HEK293 (cell line): ENCODE results near the gene PROSER2.

ENCODE experiments used
- CTCF ChIA-PET: fragments of 350-600 bp; formaldehyde crosslinking; extraction: SDS; loops from one replicate; lab custom pipeline; 2021; ENCODE audit warnings: antibody characterized with exemption; lab: Yijun Ruan, JAX
- POLR2A ChIA-PET: fragments of 300-600 bp; formaldehyde crosslinking; extraction: SDS; loops from one replicate; lab custom pipeline; 2020; ENCODE audit warnings: antibody characterized with exemption, inconsistent platforms; lab: Yijun Ruan, JAX
- H3K27ac ChIP-seq: fragments of 200-500 bp; sonication (Bioruptor generic); 2 replicates; pipeline ENCODE4 v1.5.1; 2014; ENCODE audit warnings: low read depth, low read length, control low read depth, inconsistent platforms; ENCODE audit errors: extremely low read depth
- H3K36me3 ChIP-seq, 2 experiments: fragments of 200-500 bp in 1 of 2; sonication (Bioruptor generic) in 1 of 2; 1 replicate in 1 of 2; 2 replicates in 1 of 2; pipeline ENCODE4 v1.5.1; 2014 to 2017; ENCODE audit warnings: inconsistent platforms in 2 of 2, low read length in 2 of 2; ENCODE audit not compliant: control insufficient read depth in 2 of 2, insufficient read depth in 1 of 2
- H3K4me1 ChIP-seq: fragments of 200-500 bp; sonication (Bioruptor generic); 2 replicates; pipeline ENCODE4 v1.5.1; 2014; ENCODE audit warnings: mild to moderate bottlenecking, low read length, inconsistent platforms; ENCODE audit not compliant: control insufficient read depth, insufficient read depth
- H3K4me3 ChIP-seq: 2 replicates; pipeline ENCODE4 v1.5.1; 2011; ENCODE audit warnings: low read depth, mild to moderate bottlenecking, control low read depth, low read length, moderate library complexity
- H3K9me3 ChIP-seq: fragments of 200-500 bp; sonication (Bioruptor generic); 2 replicates; pipeline ENCODE4 v1.5.1; 2014; ENCODE audit warnings: low read depth, low read length, inconsistent platforms; ENCODE audit not compliant: control insufficient read depth, insufficient read depth
- EGR2 ChIP-seq: fragments of 450-650 bp; formaldehyde crosslinking; IDR thresholded peaks from 2 replicates; pipeline ENCODE4 v1.5.1; 2016; ENCODE audit warnings: low read depth, missing biosample characterization, missing genetic modification characterization
- PRDM2 ChIP-seq: fragments of 450-650 bp; formaldehyde crosslinking; IDR thresholded peaks from 2 replicates; pipeline ENCODE4 v1.5.1; 2016; ENCODE audit warnings: missing biosample characterization, missing genetic modification characterization, borderline replicate concordance
- ZIC2 ChIP-seq: fragments of 450-650 bp; formaldehyde crosslinking; IDR thresholded peaks from 2 replicates; pipeline ENCODE4 v1.5.1; 2016; ENCODE audit warnings: missing biosample characterization, missing genetic modification characterization
- ZNF530 ChIP-seq: fragments of 450-650 bp; formaldehyde crosslinking; IDR thresholded peaks from 2 replicates; pipeline ENCODE4 v1.5.1; 2016; ENCODE audit warnings: low read depth, missing biosample characterization, missing genetic modification characterization
- ZNF548 ChIP-seq: fragments of 450-650 bp; formaldehyde crosslinking; IDR thresholded peaks from 2 replicates; pipeline ENCODE4 v1.5.1; 2016; ENCODE audit warnings: missing biosample characterization, missing genetic modification characterization
- ZNF580 ChIP-seq: fragments of 450-650 bp; formaldehyde crosslinking; IDR thresholded peaks from 2 replicates; pipeline ENCODE4 v1.5.1; 2016; ENCODE audit warnings: missing biosample characterization, missing genetic modification characterization
- ZNF596 ChIP-seq: fragments of 450-650 bp; IDR thresholded peaks from 2 replicates; pipeline ENCODE4 v1.5.0; 2018; ENCODE audit warnings: missing biosample characterization, mild to moderate bottlenecking, missing genetic modification characterization, moderate library complexity
- ZSCAN18 ChIP-seq: fragments of 450-650 bp; formaldehyde crosslinking; IDR thresholded peaks from 2 replicates; pipeline ENCODE4 v1.5.1; 2016; ENCODE audit warnings: missing biosample characterization, missing genetic modification characterization
- TF ChIP-seq, protein P1 (sequence below): sonication (generic); formaldehyde crosslinking; IDR thresholded peaks from 2 replicates; pipeline ENCODE4 v1.8.1; 2022; ENCODE audit warnings: mild to moderate bottlenecking, moderate library complexity, missing genetic modification reagents

PROSER2 gene

GRCh38 chr10:11881030-11881476 lies 57.9 kb downstream of the PROSER2 start (continued):
- no peak for TF ChIP-seq PRDM2 (tag by site-specific recombination)
- TF ChIP-seq, protein P1, sequence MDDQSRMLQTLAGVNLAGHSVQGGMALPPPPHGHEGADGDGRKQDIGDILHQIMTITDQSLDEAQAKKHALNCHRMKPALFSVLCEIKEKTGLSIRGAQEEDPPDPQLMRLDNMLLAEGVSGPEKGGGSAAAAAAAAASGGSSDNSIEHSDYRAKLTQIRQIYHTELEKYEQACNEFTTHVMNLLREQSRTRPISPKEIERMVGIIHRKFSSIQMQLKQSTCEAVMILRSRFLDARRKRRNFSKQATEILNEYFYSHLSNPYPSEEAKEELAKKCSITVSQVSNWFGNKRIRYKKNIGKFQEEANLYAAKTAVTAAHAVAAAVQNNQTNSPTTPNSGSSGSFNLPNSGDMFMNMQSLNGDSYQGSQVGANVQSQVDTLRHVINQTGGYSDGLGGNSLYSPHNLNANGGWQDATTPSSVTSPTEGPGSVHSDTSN = no peak
- peak; percentile 45; the same call in 1 of the 2 replicates for TF ChIP-seq ZIC2 (tag by site-specific recombination)

DNA sequence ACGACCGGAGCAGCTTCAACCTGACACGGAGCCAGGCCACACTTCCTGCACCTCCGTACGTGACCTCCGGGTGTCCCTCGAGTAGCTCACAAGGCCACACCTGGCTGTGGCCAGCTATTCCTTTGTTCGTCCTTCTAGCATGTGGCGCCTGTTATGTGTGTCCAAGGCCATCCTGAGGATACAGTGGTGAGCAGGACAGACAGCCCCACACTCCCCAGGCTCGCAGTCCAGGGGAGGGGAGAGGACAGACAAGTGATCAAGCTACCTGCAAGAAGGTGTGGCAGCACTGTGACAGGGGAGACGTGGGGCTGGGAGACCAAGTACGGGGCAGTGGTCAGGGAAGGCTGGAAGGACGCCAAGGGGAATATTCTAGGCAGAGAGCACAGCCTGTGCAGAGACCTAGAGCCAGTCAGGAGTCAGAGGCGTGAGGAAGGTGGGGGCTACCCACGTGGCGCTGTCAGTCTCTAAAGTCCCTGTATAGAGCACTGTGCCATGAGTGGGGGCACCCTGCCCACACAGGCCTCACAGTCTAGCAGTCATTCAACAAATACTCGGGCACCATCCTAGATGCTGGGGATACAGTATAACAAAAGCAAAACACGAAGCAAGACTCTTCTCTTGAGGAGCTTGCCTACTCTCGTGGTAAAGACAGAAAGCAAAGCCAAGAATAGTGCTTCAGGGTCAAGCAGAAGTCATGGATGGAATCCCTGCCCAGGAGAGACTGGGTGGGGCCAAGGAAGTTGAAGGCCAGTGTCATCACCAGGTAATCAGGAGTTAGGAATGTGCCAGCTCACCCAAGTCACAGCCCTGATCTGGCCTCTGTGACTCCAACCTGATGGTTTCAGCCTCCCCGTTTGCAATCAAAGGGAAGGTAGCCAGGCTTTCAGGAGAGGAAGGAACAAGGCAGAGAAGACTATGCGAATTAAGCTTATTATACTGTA lies 58.6 kb downstream of the PROSER2 start:
- ChIA-PET CTCF (interaction anchor here (0.5 to 1.8 kb wide), 6 partner anchors 9 to 207 kb away, joined by 3 to 11 read pairs (median 4); no protein-coding TSS in a partner anchor), POLR2A (interaction anchor here (1.7 kb wide), 1 partner anchor 16 kb away, joined by 6 read pairs; no protein-coding TSS in a partner anchor)
- Histone ChIP-seq H3K4me3 (no peak overlapping the region), H3K9me3 (no peaks in the 10 kb centered on the region), H3K36me3 (no peaks in the 10 kb centered on the region), H3K27ac (no peak overlapping the region), H3K4me1 (no peaks in the 10 kb centered on the region)
- TF ChIP-seq ZSCAN18 (no peak), ZNF530 (tag by site-specific recombination) (no peak), EGR2 (tag by site-specific recombination) (0 out of 2 replicates have a peak, but pooled peaks have one; percentile 9)

GRCh38 chr10:11882646-11883375 lies 59.7 kb downstream of the PROSER2 start:
- Histone ChIP-seq H3K9me3 (no peaks in the 10 kb centered on the region), H3K4me3 (no peak overlapping the region), H3K4me1 (no peaks in the 10 kb centered on the region), H3K27ac (no peak overlapping the region), H3K36me3 (no peaks in the 10 kb centered on the region)
- CTCF ChIA-PET = interaction anchor here (0.6 to 1.8 kb wide), 5 partner anchors 48 to 1174 kb away, joined by 3 to 11 read pairs (median 4); no protein-coding TSS in a partner anchor
- POLR2A ChIA-PET = interaction anchor here (1.7 kb wide), 1 partner anchor 15 kb away, joined by 6 read pairs; no protein-coding TSS in a partner anchor
- TF ChIP-seq ZNF548 (tag by site-specific recombination) (no peak), ZNF596 (no peak), ZNF580 (tag by site-specific recombination) (no peak)
